Measurements from ENCODE around the gene SNAPC1. TPM values are rescaled to one million over a fixed set of nuclear protein-coding genes. Genes with fewer than 3 reads are reported as not detected.

SNAPC1 gene
- total and polyA plus RNA-seq, 4 donors = 2.9 to 7.0 (median 5.3) TPM

- no peaks in the 10 kb centered on the region for H3K4me1 ChIP-seq (ENCODE audit: control insufficient read depth in 1 of 2, insufficient read depth in 2 of 2, low read length in 2 of 2)
- no peaks in the 10 kb centered on the region for H3K9me3 ChIP-seq (ENCODE audit: control insufficient read depth, low read length)
- no peak for DNase-seq
- intact Hi-C loops (cut with DNase I) = no loop called here
- H3K4me3 ChIP-seq (ENCODE audit: low read length in 2 of 2) = no peak overlapping the region
- peaks cover 0 to 2% of the 10 kb centered on the region in 2 donors for H3K36me3 ChIP-seq (ENCODE audit: control insufficient read depth in 1 of 2, insufficient read depth in 2 of 2, low read length in 1 of 2)
- 95 to 98% methylated on average over 4 of the region's 4 CpGs for WGBS, 2 donors
- H3K27ac ChIP-seq (ENCODE audit: low read depth in 1 of 2, low read length in 2 of 2) = no peak overlapping the region
- no peak for ATAC-seq (ENCODE audit: low FRiP score)
- no peaks in the 10 kb centered on the region for H3K27me3 ChIP-seq (ENCODE audit: control insufficient read depth in 1 of 2, insufficient read depth in 2 of 2, low read length in 1 of 2)
Measured at GRCh38 chr14:61805451-61805850, 43.2 kb downstream of the SNAPC1 start.

- DNase-seq (no peak), ATAC-seq (ENCODE audit: low FRiP score) (no peak)
- Histone ChIP-seq H3K4me1 (ENCODE audit: control insufficient read depth in 1 of 2, insufficient read depth in 2 of 2, low read length in 2 of 2) (no peaks in the 10 kb centered on the region), H3K27ac (ENCODE audit: low read depth in 1 of 2, low read length in 2 of 2) (no peak overlapping the region), H3K36me3 (ENCODE audit: control insufficient read depth in 1 of 2, insufficient read depth in 2 of 2, low read length in 1 of 2) (no peaks in the 10 kb centered on the region), H3K4me3 (ENCODE audit: low read length in 2 of 2) (no peak overlapping the region), H3K9me3 (ENCODE audit: control insufficient read depth, low read length) (no peaks in the 10 kb centered on the region), H3K27me3 (ENCODE audit: control insufficient read depth in 1 of 2, insufficient read depth in 2 of 2, low read length in 1 of 2) (no peaks in the 10 kb centered on the region)
- WGBS, 2 donors = 72 to 74% methylated on average over 15 of the region's 15 CpGs
- intact Hi-C loops (cut with DNase I) = no loop called here
Measured at GRCh38 chr14:61811882-61812346, 49.7 kb downstream of the SNAPC1 start.

GRCh38 chr14:61812347-61813095, 50.3 kb downstream of the SNAPC1 start, which contains the start of gene SYT16:
Gene SYT16 (plus strand): TSS chr14:61812703.
- Histone ChIP-seq H3K36me3 (ENCODE audit: control insufficient read depth in 1 of 2, insufficient read depth in 2 of 2, low read length in 1 of 2) (no peaks in the 10 kb centered on the region), H3K4me1 (ENCODE audit: control insufficient read depth in 1 of 2, insufficient read depth in 2 of 2, low read length in 2 of 2) (no peaks in the 10 kb centered on the region), H3K27ac (ENCODE audit: low read depth in 1 of 2, low read length in 2 of 2) (no peak within 1 kb of the TSS), H3K9me3 (ENCODE audit: control insufficient read depth, low read length) (no peaks in the 10 kb centered on the region), H3K4me3 (ENCODE audit: low read length in 2 of 2) (peak within 1 kb of the TSS; percentile 6 to 47), H3K27me3 (ENCODE audit: control insufficient read depth in 1 of 2, insufficient read depth in 2 of 2, low read length in 1 of 2) (no peaks in the 10 kb centered on the region)
- no peak for ATAC-seq (ENCODE audit: low FRiP score)
- intact Hi-C loops (cut with DNase I) = no loop called here
- peak in 1 of 2 donors; percentile 78 for DNase-seq
- 3 to 4% methylated on average over 65 to 95 of the region's 95 CpGs for WGBS, 2 donors

GRCh38 chr14:61813096-61813606, 50.9 kb downstream of the SNAPC1 start:
- H3K4me3 ChIP-seq (ENCODE audit: low read length in 2 of 2) = peak overlapping the region in 1 of 2 donors; percentile 47
- ATAC-seq (ENCODE audit: low FRiP score) = no peak

DNA sequence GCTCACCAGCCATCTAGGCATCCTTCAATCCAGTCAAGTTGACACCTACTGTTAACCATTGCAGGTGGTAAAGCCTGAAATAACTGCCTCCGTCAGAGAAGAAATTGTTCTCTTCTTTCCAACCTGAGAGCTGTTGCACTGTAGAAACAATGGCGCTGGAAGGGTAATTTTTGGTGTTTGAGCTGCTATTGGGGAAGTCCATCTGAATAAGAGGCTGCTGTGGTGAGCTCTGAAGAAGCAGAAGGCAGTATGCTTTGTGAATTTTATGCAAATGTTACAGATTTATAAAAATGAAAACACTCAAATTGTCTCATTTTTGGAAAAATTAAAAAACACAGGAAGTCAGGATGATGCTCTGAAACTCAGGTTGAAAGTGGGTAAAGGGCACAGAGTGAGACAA, 60.2 kb downstream of the SNAPC1 start:
- 86 to 92% methylated on average over 2 of the region's 2 CpGs for WGBS, 2 donors
- Histone ChIP-seq H3K4me3 (ENCODE audit: low read length in 2 of 2) (no peak overlapping the region), H3K27me3 (ENCODE audit: control insufficient read depth in 1 of 2, insufficient read depth in 2 of 2, low read length in 1 of 2) (peaks cover 0 to 4% of the 10 kb centered on the region in 2 donors), H3K4me1 (ENCODE audit: control insufficient read depth in 1 of 2, insufficient read depth in 2 of 2, low read length in 2 of 2) (no peaks in the 10 kb centered on the region), H3K27ac (ENCODE audit: low read depth in 1 of 2, low read length in 2 of 2) (no peak overlapping the region), H3K36me3 (ENCODE audit: control insufficient read depth in 1 of 2, insufficient read depth in 2 of 2, low read length in 1 of 2) (no peaks in the 10 kb centered on the region), H3K9me3 (ENCODE audit: control insufficient read depth, low read length) (peaks cover 8% of the 10 kb centered on the region)
- intact Hi-C loops (cut with DNase I) = no loop called here
- ATAC-seq (ENCODE audit: low FRiP score) (no peak), DNase-seq (no peak)

More at GRCh38 chr14:61813096-61813606, 50.9 kb downstream of the SNAPC1 start:
- DNase-seq = no peak
- Histone ChIP-seq H3K9me3 (ENCODE audit: control insufficient read depth, low read length) (no peaks in the 10 kb centered on the region), H3K4me1 (ENCODE audit: control insufficient read depth in 1 of 2, insufficient read depth in 2 of 2, low read length in 2 of 2) (no peaks in the 10 kb centered on the region), H3K36me3 (ENCODE audit: control insufficient read depth in 1 of 2, insufficient read depth in 2 of 2, low read length in 1 of 2) (no peaks in the 10 kb centered on the region), H3K27ac (ENCODE audit: low read depth in 1 of 2, low read length in 2 of 2) (no peak overlapping the region), H3K27me3 (ENCODE audit: control insufficient read depth in 1 of 2, insufficient read depth in 2 of 2, low read length in 1 of 2) (no peaks in the 10 kb centered on the region)
- WGBS, 2 donors = 7 to 8% methylated on average over 25 of the region's 25 CpGs
- intact Hi-C loops (cut with DNase I) = no loop called here

- no peak for DNase-seq
- intact Hi-C loops (cut with DNase I) = loop anchor here (10.0 kb wide), 2 partner anchors 58 to 548 kb away; partner anchors contain the start of gene TMEM30B (in 1 of the 2)
- no peaks in the 10 kb centered on the region for H3K4me1 ChIP-seq (ENCODE audit: control insufficient read depth in 1 of 2, insufficient read depth in 2 of 2, low read length in 2 of 2)
- no peak overlapping the region for H3K4me3 ChIP-seq (ENCODE audit: low read length in 2 of 2)
- H3K27me3 ChIP-seq (ENCODE audit: control insufficient read depth in 1 of 2, insufficient read depth in 2 of 2, low read length in 1 of 2) = no peaks in the 10 kb centered on the region
- no peak overlapping the region for H3K27ac ChIP-seq (ENCODE audit: low read depth in 1 of 2, low read length in 2 of 2)
- H3K36me3 ChIP-seq (ENCODE audit: control insufficient read depth in 1 of 2, insufficient read depth in 2 of 2, low read length in 1 of 2) = no peaks in the 10 kb centered on the region
- WGBS, 2 donors = 83 to 84% methylated on average over 3 of the region's 3 CpGs
- ATAC-seq (ENCODE audit: low FRiP score) = no peak
- H3K9me3 ChIP-seq (ENCODE audit: control insufficient read depth, low read length) = no peaks in the 10 kb centered on the region
Measured at GRCh38 chr14:61832783-61833182, 70.6 kb downstream of the SNAPC1 start.

GRCh38 chr14:61836184-61836583, 74.0 kb downstream of the SNAPC1 start:
- no peak overlapping the region for H3K4me3 ChIP-seq (ENCODE audit: low read length in 2 of 2)
- no peak overlapping the region for H3K27ac ChIP-seq (ENCODE audit: low read depth in 1 of 2, low read length in 2 of 2)
- intact Hi-C loops (cut with DNase I) = loop anchor here (2.0 to 10.0 kb wide), 4 partner anchors 61 to 551 kb away; partner anchors contain the start of gene TMEM30B (in 1 of the 2)
- no peaks in the 10 kb centered on the region for H3K36me3 ChIP-seq (ENCODE audit: control insufficient read depth in 1 of 2, insufficient read depth in 2 of 2, low read length in 1 of 2)
- WGBS, 2 donors = 75 to 78% methylated on average over 3 of the region's 3 CpGs
- no peaks in the 10 kb centered on the region for H3K9me3 ChIP-seq (ENCODE audit: control insufficient read depth, low read length)
- ATAC-seq (ENCODE audit: low FRiP score) = no peak
- no peaks in the 10 kb centered on the region for H3K4me1 ChIP-seq (ENCODE audit: control insufficient read depth in 1 of 2, insufficient read depth in 2 of 2, low read length in 2 of 2)
- H3K27me3 ChIP-seq (ENCODE audit: control insufficient read depth in 1 of 2, insufficient read depth in 2 of 2, low read length in 1 of 2) = no peaks in the 10 kb centered on the region
- no peak for DNase-seq

GRCh38 chr14:61836807-61837206, 74.6 kb downstream of the SNAPC1 start:
- ATAC-seq (ENCODE audit: low FRiP score) (no peak), DNase-seq (no peak)
- no peak overlapping the region for H3K27ac ChIP-seq (ENCODE audit: low read depth in 1 of 2, low read length in 2 of 2)
- H3K9me3 ChIP-seq (ENCODE audit: control insufficient read depth, low read length) = no peaks in the 10 kb centered on the region
- H3K4me3 ChIP-seq (ENCODE audit: low read length in 2 of 2) = no peak overlapping the region
- H3K27me3 ChIP-seq (ENCODE audit: control insufficient read depth in 1 of 2, insufficient read depth in 2 of 2, low read length in 1 of 2) = no peaks in the 10 kb centered on the region
- intact Hi-C loops (cut with DNase I) = loop anchor here (2.0 to 10.0 kb wide), 4 partner anchors 62 to 552 kb away; partner anchors contain the start of gene TMEM30B (in 1 of the 2)
- no peaks in the 10 kb centered on the region for H3K4me1 ChIP-seq (ENCODE audit: control insufficient read depth in 1 of 2, insufficient read depth in 2 of 2, low read length in 2 of 2)
- no peaks in the 10 kb centered on the region for H3K36me3 ChIP-seq (ENCODE audit: control insufficient read depth in 1 of 2, insufficient read depth in 2 of 2, low read length in 1 of 2)
- 91 to 97% methylated on average over 1 of the region's 1 CpG for WGBS, 2 donors
